ENCODE measurements around the gene SEZ6. TPM values are rescaled to one million over a fixed set of nuclear protein-coding genes. Genes with fewer than 3 reads are reported as not detected.

Gene SEZ6
- total and polyA plus RNA-seq, 7 donors = 0.04 TPM; not detected in 6

- WGBS, 3 donors = 79 to 92% (median 83%) methylated on average over 9 of the region's 9 CpGs
- no peaks in the 10 kb centered on the region for H3K9me3 ChIP-seq
- no peaks in the 10 kb centered on the region for H3K4me1 ChIP-seq
- H3K27ac ChIP-seq = no peak overlapping the region
- TF ChIP-seq CTCF (IDR thresholded peaks at IDR 0.05) = no peak
- DNase-seq = no peak
- no peak overlapping the region for H3K4me3 ChIP-seq
- no peaks in the 10 kb centered on the region for H3K27me3 ChIP-seq (ENCODE audit: insufficient read depth in 3 of 3, low read length in 2 of 3)
- ATAC-seq = no peak
- no peaks in the 10 kb centered on the region for H3K36me3 ChIP-seq (ENCODE audit: insufficient read depth in 1 of 2, low read depth in 1 of 2)
- intact Hi-C loops (cut with DNase I) = no loop called here
Measured at GRCh38 chr17:28959471-28959871, 46.4 kb downstream of the SEZ6 start.

- H3K9me3 ChIP-seq = no peaks in the 10 kb centered on the region
- DNase-seq (no peak), ATAC-seq (no peak)
- H3K4me3 ChIP-seq = no peak overlapping the region
- 90% methylated on average over 16 to 18 of the region's 18 CpGs for WGBS, 3 donors
- no peaks in the 10 kb centered on the region for H3K4me1 ChIP-seq
- H3K36me3 ChIP-seq (ENCODE audit: insufficient read depth in 1 of 2, low read depth in 1 of 2) = no peaks in the 10 kb centered on the region
- H3K27ac ChIP-seq = no peak overlapping the region
- TF ChIP-seq CTCF (IDR thresholded peaks at IDR 0.05) = no peak
- intact Hi-C loops (cut with DNase I) = no loop called here
- H3K27me3 ChIP-seq (ENCODE audit: insufficient read depth in 3 of 3, low read length in 2 of 3) = no peaks in the 10 kb centered on the region
Measured at GRCh38 chr17:28958820-28959455, 46.9 kb downstream of the SEZ6 start.

GRCh38 chr17:28957992-28958355 is 47.9 kb downstream of the SEZ6 start:
- Histone ChIP-seq H3K4me1 (peaks cover 4% of the 10 kb centered on the region), H3K4me3 (no peak overlapping the region), H3K27ac (no peak overlapping the region), H3K27me3 (ENCODE audit: insufficient read depth in 3 of 3, low read length in 2 of 3) (no peaks in the 10 kb centered on the region), H3K9me3 (no peaks in the 10 kb centered on the region), H3K36me3 (ENCODE audit: insufficient read depth in 1 of 2, low read depth in 1 of 2) (no peaks in the 10 kb centered on the region)
- WGBS, 3 donors = 91 to 100% (median 92%) methylated on average over 5 to 7 of the region's 7 CpGs
- intact Hi-C loops (cut with DNase I) = no loop called here
- TF ChIP-seq CTCF (IDR thresholded peaks at IDR 0.05) = no peak
- DNase-seq (no peak), ATAC-seq (no peak)

GRCh38 chr17:28957277-28957991 is 48.4 kb downstream of the SEZ6 start:
- no peak overlapping the region for H3K4me3 ChIP-seq
- H3K27me3 ChIP-seq (ENCODE audit: insufficient read depth in 3 of 3, low read length in 2 of 3) = no peaks in the 10 kb centered on the region
- WGBS, 3 donors = 88 to 92% (median 90%) methylated on average over 13 of the region's 13 CpGs
- TF ChIP-seq CTCF (IDR thresholded peaks at IDR 0.05) = no peak
- intact Hi-C loops (cut with DNase I) = no loop called here
- DNase-seq (no peak), ATAC-seq (no peak)
- no peak overlapping the region for H3K27ac ChIP-seq
- H3K4me1 ChIP-seq = peaks cover 9% of the 10 kb centered on the region
- H3K36me3 ChIP-seq (ENCODE audit: insufficient read depth in 1 of 2, low read depth in 1 of 2) = no peaks in the 10 kb centered on the region
- H3K9me3 ChIP-seq = no peaks in the 10 kb centered on the region
